Ectodermal cell (in vitro differentiated cells): ENCODE results near the gene SPRN. TPM values are rescaled to one million over a fixed set of nuclear protein-coding genes. Genes with fewer than 3 reads are reported as not detected.
A peak's percentile ranks its signal among the peaks of the same experiment; 100 is the strongest.
"Not testable (repeated sequence)": the region's sequence is repeated elsewhere in the genome, so short reads cannot be mapped to it uniquely, and the experiment has no call there.

Experiments
- H3K27ac ChIP-seq: 2 replicates; pipeline ENCODE4 v1.7.0; 2013; ENCODE audit warnings: mild to moderate bottlenecking, low read depth, low read length; ENCODE audit not compliant: insufficient read depth, poor library complexity, severe bottlenecking
- H3K27me3 ChIP-seq: 2 replicates; pipeline ENCODE4 v1.7.0; 2013; ENCODE audit warnings: mild to moderate bottlenecking, low read length; ENCODE audit not compliant: insufficient read depth, control insufficient read depth, poor library complexity, severe bottlenecking
- H3K36me3 ChIP-seq: one replicate; pipeline ENCODE4 v1.7.0; 2013; ENCODE audit warnings: low read length; ENCODE audit not compliant: control insufficient read depth, insufficient read depth
- H3K4me1 ChIP-seq: one replicate; pipeline ENCODE4 v1.7.0; 2013; ENCODE audit warnings: low read length; ENCODE audit not compliant: control insufficient read depth, insufficient read depth
- H3K4me3 ChIP-seq: 2 replicates; pipeline ENCODE4 v1.7.0; 2013; ENCODE audit warnings: low read depth, low read length, control low read depth; ENCODE audit not compliant: insufficient read depth
- H3K9me3 ChIP-seq: 2 replicates; pipeline ENCODE4 v1.7.0; 2013; ENCODE audit warnings: mild to moderate bottlenecking, low read length, moderate library complexity; ENCODE audit not compliant: control insufficient read depth
- WGBS, 2 experiments: methylation state at CpG; one replicate each; pipeline ENCODE4 v1.1.7; 2013; ENCODE audit warnings: missing lambda C conversion rate in 2 of 2; 5-methylcytosine and 5-hydroxymethylcytosine counted together
- polyA plus RNA-seq, 4 experiments: library from polyadenylated mRNA; stranded (reverse); fragments of 50-300 nt; gene quantifications; one replicate each; pipeline ENCODE4 v1.2.3, GENCODE V29; 2013

SPRN gene
- 0.41 TPM for polyA plus RNA-seq (2013, experiment 1 of 4)
- polyA plus RNA-seq (2013, experiment 2 of 4): 0.53 TPM
- polyA plus RNA-seq (2013, experiment 3 of 4): 0.59 TPM
- 0.73 TPM for polyA plus RNA-seq (2013, experiment 4 of 4)

DNA sequence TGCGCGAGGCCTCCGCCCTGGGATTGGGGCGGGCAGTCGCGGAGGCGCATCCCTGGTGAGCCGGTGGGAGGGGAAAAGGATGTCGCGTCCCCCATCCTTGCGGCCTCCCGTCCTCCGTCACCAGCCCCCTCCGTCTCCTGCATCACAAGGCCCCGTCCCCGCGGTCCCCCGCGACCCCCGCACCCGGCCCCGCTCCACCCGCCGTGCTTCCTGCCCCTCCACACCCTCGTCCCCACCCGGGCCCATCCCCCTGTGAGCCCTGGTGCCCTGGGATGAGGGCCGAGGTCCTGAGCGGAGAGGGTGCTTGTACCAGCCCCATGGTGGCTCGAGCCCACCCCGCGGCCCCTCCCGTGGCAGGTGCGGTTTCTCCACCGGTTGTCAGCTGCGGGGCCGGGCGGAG lies at the start of gene SPRN:
SPRN (minus strand) TSS at position 25 of the 400 bp plus-strand sequence. CDS start 944 bp downstream, outside the sequence.
- H3K9me3 ChIP-seq, H3K27ac ChIP-seq, H3K36me3 ChIP-seq, H3K4me1 ChIP-seq: not testable (repeated sequence)
- Histone ChIP-seq H3K4me3 (peak within 1 kb of the TSS; percentile 10), H3K27me3 (peaks cover 21% of the 10 kb centered on the region)
- WGBS, 2 experiments: 53 to 65% methylated on average over 9 to 13 of the region's 37 CpGs

- 64 to 73% methylated on average over 2 of the region's 2 CpGs for WGBS, 2 experiments
- Histone ChIP-seq H3K4me1 (no peaks in the 10 kb centered on the region), H3K27me3 (no peaks in the 10 kb centered on the region), H3K4me3 (no peak overlapping the region), H3K36me3 (no peaks in the 10 kb centered on the region), H3K27ac (no peak overlapping the region), H3K9me3 (peaks cover 7% of the 10 kb centered on the region)
Observed at GRCh38 chr10:133474027-133474426, 49.6 kb upstream of the SPRN start.

- H3K27ac ChIP-seq: no peak overlapping the region
- H3K4me3 ChIP-seq: no peak overlapping the region
- no peaks in the 10 kb centered on the region for H3K27me3 ChIP-seq
- WGBS, 2 experiments: 44 to 51% methylated on average over 4 of the region's 4 CpGs
- no peaks in the 10 kb centered on the region for H3K36me3 ChIP-seq
- H3K9me3 ChIP-seq: peaks cover 7% of the 10 kb centered on the region
- H3K4me1 ChIP-seq: no peaks in the 10 kb centered on the region
Observed at GRCh38 chr10:133473270-133473669, 48.8 kb upstream of the SPRN start.

DNA sequence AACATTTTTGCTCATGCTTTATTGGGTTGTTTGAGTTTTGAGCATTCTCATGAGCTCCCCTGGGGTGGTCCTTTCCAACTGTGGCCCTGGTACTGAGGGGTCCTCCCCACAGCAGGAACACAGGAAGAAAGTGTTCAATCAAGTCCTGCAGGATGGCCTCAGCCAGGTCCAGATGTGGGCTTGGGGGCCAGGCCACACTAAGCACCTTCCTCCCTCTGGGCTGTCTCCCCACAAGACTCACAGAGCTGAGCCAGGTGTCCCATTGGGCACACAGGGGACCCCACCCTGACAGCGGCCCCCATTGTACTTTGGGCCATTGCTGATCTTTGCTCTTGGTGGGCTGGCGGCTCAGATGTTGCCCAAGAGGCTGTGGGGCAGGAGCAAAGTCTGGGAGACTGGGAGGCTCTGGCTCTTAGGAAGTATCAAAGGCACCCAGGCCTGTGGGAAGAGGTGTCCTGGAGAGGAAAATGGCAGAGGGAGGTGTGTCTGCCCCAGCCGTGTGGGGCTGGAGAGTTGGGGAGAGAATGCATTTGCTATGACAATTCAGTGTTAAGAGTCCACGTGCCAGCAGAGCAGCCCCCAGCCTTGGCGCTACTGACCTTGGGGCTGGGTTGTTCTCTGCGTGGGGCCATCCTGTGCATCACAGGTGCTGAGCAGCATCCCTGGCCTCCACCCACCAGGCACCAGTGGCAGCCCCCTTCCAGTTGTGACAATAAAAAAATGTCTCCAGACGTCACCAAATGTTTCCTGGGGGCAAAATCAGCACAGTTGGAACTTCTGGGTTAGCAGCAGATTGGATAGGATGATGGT lies 47.1 kb upstream of the SPRN start:
- H3K36me3 ChIP-seq: no peaks in the 10 kb centered on the region
- H3K9me3 ChIP-seq: peaks cover 9% of the 10 kb centered on the region
- H3K27ac ChIP-seq: no peak overlapping the region
- no peaks in the 10 kb centered on the region for H3K27me3 ChIP-seq
- 60 to 63% methylated on average over 7 of the region's 7 CpGs for WGBS, 2 experiments
- no peak overlapping the region for H3K4me3 ChIP-seq
- no peaks in the 10 kb centered on the region for H3K4me1 ChIP-seq

DNA sequence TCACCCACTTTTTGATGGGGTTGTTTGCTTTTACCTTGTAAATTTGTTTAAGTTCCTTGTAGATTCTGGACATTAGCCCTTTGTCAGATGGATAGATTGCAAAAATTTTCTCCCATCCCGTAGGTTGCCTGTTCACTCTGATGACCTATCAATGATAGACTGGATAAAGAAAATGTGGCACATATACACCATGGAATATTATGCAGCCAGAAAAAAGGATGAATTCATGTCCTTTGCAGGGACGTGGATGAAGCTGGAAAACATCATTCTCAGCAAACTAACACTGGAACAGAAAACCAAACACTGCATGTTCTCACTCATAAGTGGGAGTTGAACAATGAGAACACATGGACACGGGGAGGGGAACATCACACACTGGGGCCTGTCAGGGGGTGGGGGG lies 44.8 kb upstream of the SPRN start:
- H3K27ac ChIP-seq, H3K4me3 ChIP-seq, H3K4me1 ChIP-seq, H3K27me3 ChIP-seq, H3K36me3 ChIP-seq, H3K9me3 ChIP-seq: not testable (repeated sequence)
- WGBS, 2 experiments: 53 to 54% methylated on average over 3 of the region's 3 CpGs

GRCh38 chr10:133467286-133467911 lies 43.0 kb upstream of the SPRN start:
- WGBS, 2 experiments: 82 to 85% methylated on average over 17 of the region's 17 CpGs
- Histone ChIP-seq H3K4me3 (no peak overlapping the region), H3K27me3 (no peaks in the 10 kb centered on the region), H3K9me3 (peaks cover 9% of the 10 kb centered on the region), H3K27ac (no peak overlapping the region), H3K4me1 (no peaks in the 10 kb centered on the region), H3K36me3 (no peaks in the 10 kb centered on the region)

DNA sequence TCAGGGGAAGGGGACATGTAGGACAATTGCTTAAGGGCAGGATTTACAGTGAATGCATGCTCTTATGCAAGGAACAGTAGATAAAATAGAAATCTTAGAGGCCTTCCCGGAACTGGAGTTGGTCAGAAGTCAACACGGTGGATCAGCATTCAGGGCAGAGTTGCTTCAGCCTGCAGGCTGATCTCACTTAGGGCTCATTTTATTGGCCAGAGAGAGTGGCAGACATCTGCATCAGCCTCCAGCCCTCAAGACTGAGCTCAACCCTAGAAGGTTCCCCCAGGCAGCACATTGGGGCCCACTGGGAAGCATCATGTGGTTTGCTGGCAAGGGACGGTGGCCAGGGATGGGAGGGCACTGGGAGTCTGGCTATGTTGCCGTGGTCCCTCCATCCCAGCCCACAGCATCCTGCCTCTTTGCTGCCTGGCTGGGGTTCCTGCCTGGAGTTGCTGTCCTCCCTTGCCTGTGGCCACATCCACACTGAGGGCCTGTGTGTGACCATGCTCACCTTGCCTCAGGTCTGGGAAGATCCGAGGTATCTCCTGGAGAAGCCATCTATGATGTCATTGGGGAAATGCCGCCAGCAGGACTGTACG lies 42.4 kb upstream of the SPRN start:
- no peak overlapping the region for H3K4me3 ChIP-seq
- no peak overlapping the region for H3K27ac ChIP-seq
- H3K36me3 ChIP-seq: no peaks in the 10 kb centered on the region
- WGBS, 2 experiments: 85 to 86% methylated on average over 7 of the region's 7 CpGs
- no peaks in the 10 kb centered on the region for H3K27me3 ChIP-seq
- H3K4me1 ChIP-seq: no peaks in the 10 kb centered on the region
- peaks cover 10% of the 10 kb centered on the region for H3K9me3 ChIP-seq

- Histone ChIP-seq H3K4me3 (no peak overlapping the region), H3K9me3 (peaks cover 6% of the 10 kb centered on the region), H3K4me1 (no peaks in the 10 kb centered on the region), H3K27ac (no peak overlapping the region), H3K36me3 (no peaks in the 10 kb centered on the region), H3K27me3 (no peaks in the 10 kb centered on the region)
- 72 to 73% methylated on average over 7 of the region's 7 CpGs for WGBS, 2 experiments
Observed at GRCh38 chr10:133465950-133466474, 41.6 kb upstream of the SPRN start.

DNA sequence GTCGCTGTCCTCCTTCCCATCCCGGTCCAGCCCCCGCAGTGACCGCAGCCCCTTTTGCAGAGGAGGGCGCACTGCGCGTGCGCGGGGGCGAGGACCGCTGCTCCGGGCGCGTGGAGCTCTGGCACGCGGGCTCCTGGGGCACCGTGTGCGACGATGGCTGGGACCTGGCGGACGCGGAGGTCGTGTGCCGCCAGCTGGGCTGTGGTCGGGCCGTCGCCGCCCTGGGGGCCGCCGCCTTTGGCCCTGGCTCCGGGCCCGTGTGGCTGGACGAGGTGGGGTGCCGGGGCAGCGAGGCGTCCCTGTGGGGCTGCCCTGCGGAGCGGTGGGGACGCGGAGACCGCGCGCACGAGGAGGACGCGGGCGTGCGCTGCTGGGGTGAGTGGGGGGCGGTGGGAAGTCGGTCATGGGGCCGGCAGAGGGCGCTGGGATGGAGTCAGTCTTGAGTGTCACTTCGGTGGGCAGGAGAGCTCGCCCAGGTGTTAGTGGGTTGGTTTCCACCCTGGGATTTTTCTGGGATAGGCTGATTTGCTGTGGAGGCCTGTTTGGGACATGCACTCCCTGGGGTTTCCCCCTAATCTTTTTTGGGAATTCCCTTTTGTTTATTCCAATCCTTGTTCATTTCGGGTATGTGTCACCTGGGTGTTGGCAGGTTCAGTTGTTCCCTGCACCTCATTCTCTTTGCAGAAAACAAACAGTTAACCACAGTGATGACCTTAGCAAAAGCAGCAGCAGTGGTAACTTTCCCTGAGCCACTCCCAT lies 40.9 kb upstream of the SPRN start:
- Histone ChIP-seq H3K27ac (no peak overlapping the region), H3K4me1 (no peaks in the 10 kb centered on the region), H3K27me3 (no peaks in the 10 kb centered on the region), H3K36me3 (no peaks in the 10 kb centered on the region), H3K9me3 (peaks cover 5% of the 10 kb centered on the region), H3K4me3 (no peak overlapping the region)
- 89% methylated on average over 55 of the region's 55 CpGs for WGBS, 2 experiments
